Activated T-cell treated with anti-CD3 and anti-CD28 coated beads for 48 hours (primary cell): Measurements from ENCODE around the gene JARID2.

Experiments
- DNase-seq: peaks from one replicate; pipeline ENCODE4 v3.0.0-alpha.2; 2020; ENCODE audit warnings: low read depth

JARID2 gene

DNA sequence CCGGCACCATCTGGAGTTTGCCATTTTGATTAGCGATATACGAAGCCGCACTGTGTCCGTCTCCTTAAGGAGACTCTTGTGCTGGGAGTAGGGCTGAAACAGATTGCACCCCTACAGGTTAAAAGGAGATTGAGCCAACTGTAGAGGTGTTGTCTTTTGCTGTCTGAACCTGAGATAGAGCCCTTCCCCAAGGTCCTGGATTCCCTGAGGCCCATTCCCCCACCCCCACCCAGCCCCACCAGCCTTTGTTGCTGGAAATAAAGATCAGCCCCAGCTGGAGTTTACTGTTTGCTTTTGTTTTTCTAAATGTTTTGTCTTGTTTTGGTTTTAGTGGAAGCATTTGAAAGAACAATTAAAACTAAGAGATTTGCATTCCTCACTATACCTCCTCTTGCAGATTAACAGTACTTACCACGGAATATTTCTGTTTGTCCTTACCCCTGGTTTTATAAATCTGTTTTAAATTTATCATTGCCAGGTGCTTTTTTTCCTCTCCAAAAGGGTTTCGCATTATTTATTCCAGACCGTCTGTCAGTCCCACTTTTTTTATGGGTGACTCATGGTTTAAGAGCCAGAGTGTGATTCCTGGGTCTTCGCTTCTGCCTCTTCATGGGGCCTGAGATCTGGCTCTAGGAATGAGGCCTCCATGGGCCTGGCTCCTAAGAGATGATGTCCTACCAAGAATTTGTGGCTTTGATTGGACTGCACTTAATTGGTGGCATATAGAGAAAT is 247.7 kb downstream of the JARID2 start:
- no peak for DNase-seq

DNA sequence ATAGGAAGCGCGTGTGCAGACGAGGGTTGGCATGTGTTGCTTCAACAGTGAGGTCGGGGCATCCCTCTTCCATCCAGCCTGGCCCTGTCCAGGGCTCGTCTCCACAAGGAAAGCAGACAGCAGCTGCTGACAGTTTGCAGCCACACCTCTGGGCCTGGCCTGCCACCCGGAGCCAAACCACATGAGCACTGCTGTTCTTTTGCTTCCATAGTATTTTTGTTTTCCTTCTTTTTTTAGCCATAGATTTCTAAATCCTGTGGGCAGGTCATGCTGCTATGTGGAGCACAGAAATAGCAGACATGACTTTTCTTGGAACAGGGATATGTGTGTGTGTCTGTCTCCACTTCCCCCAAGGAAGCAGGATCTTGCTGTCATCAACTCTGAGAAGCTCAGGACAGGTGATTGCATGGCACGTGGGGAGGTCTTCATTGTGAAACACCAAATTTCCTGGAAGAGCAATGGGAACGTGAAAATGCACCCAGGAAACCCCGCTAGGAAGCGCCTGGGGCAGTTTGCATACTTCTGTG is 249.6 kb downstream of the JARID2 start:
- DNase-seq: no peak

DNA sequence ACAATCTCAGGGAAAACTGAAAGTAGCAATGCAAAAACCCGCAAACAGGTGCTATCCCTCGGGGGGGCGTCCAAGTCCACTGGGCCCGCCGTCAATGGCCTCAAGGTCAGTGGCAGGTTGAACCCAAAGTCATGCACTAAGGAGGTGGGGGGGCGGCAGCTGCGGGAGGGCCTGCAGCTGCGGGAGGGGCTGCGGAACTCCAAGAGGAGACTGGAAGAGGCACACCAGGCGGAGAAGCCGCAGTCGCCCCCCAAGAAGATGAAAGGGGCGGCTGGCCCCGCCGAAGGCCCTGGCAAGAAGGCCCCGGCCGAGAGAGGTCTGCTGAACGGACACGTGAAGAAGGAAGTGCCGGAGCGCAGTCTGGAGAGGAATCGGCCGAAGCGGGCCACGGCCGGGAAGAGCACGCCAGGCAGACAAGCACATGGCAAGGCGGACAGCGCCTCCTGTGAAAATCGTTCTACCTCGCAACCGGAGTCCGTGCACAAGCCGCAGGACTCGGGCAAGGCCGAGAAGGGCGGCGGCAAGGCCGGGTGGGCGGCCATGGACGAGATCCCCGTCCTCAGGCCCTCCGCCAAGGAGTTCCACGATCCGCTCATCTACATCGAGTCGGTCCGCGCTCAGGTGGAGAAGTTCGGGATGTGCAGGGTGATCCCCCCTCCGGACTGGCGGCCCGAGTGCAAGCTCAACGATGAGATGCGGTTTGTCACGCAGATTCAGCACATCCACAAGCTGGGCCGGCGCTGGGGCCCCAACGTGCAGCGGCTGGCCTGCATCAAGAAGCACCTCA is 250.7 kb downstream of the JARID2 start:
- no peak for DNase-seq

DNA sequence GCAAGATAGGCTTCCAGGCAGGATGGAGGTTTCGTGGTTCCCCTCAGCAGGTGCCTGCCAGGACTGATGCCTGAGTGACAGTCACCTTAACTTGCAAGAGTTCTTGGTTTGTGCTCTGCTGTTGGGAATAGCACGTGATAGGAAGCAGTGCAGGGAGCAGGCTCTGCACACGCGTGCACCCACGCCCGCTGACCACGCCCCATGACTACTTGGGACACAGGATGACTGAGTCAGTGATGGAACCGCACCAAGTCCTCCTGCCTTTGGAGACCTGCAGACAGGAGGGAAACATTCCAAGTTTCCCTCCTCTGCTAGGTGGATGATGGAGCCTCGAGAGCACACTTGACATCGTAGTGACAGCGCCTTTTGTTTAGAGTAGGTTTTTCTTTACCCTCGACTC is 252.8 kb downstream of the JARID2 start:
- no peak for DNase-seq

DNA sequence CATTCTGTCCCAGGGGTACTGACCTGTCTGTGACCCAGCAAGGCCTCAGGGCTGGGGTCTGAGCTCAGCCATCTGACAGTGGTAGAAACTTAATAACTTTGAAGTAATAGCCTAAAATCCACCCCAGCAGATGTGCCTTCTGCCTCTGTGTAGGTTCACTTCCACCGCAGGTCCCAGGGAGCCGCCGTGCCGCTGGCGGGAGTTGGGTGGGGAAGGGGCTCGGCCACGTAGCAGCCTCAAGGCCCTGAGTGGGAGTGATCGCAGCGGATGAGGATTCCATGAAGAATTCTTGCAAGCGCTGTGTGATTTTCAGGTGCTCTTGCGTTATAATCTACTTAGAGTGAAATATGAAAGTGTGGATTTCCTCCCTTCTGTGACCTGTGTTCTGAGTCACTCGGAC is 253.3 kb downstream of the JARID2 start:
- DNase-seq: no peak

DNA sequence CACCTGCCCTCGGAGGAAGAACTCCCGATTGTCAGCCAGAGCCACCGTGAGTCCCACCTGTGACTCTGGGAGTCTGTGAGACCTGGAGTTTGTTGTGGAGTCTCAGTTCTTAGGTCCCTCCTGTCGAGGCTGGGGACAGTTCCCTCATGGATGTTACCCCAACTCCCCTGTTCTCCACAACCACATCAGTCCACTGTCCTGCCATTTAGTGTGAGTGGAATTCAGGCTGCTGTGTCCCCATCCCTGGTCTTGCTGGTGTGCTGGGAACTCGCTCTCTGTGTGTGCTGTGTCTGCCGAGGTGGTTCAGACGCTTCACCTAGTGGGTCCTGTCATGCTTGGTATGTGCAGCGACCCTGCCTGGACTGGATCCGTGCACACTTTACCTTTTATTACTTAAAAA is 253.7 kb downstream of the JARID2 start:
- DNase-seq: no peak

GRCh38 chr6:15500078-15500740 is 254.3 kb downstream of the JARID2 start:
- DNase-seq: no peak

- DNase-seq: no peak
Measured at GRCh38 chr6:15500901-15501825, 255.3 kb downstream of the JARID2 start.

- no peak for DNase-seq
Measured at GRCh38 chr6:15501826-15502445, 256.1 kb downstream of the JARID2 start.

DNA sequence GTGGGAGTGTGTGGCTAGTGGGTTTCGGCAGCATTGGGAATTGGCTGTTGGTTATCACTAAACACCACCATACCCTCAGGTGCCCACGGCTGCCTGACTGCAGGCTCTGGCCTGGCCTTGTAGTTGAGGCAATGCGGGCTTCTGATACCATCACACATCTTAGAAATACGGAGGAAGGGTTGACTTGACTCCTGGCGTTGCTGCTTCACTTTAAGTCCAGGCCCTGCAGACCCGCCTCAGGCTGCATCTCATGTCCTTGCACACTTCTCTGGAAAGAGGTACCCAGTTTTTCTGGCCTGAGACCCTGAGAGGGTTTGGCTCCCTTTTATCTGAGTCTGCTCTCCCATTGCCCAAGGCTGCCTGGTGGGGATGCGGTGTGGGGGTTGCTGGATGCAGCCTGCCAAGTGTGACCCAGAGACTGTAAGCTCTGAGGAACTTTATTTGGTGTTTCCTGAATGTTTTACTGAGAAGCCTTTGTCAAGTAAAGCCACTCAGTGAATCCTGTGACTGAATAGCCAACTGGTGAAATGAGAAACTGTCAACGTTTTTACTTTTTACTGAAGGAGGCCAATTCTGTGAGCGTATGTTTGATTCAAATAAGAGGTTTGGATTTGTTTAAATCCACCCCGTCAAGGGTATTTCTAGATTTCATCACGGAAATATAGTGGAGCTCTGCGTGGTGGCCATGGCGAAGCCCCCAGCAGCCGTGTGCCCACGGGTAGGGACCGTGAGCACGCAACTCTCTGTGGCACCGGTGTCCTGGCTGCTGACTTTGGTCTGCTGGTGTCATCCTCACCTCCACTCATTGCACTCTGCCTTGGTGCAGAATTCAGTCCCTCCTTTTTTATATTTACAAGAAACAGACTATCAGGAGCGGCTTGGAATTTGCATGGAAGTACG is 256.8 kb downstream of the JARID2 start:
- DNase-seq: no peak

- no peak for DNase-seq
Measured at GRCh38 chr6:15503346-15503680, 257.4 kb downstream of the JARID2 start.

DNA sequence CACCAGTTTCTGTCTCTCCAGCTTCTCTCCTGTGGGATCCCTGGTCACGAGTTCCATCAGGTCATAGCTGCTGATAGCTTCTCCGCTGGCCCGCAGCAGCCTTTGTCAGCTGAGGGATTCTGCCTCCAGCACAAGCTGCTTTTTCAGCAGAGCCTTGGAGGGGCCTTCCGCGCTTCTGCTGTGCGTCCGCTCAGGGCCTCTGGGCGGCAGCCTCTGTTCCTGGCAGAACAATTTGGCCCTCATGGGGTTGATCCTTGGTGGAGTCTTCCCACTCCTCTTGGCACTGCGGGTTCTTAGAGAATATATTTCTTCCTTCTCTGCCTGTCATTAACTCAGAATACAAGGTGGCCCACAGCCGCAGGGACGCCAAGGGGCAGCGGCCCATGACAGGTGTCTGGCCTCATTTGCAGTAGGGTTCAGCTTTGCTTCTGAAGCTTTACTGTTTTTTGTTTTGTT is 258.2 kb downstream of the JARID2 start:
- DNase-seq: no peak

- no peak for DNase-seq
Measured at GRCh38 chr6:15504581-15505350, 258.9 kb downstream of the JARID2 start.

DNA sequence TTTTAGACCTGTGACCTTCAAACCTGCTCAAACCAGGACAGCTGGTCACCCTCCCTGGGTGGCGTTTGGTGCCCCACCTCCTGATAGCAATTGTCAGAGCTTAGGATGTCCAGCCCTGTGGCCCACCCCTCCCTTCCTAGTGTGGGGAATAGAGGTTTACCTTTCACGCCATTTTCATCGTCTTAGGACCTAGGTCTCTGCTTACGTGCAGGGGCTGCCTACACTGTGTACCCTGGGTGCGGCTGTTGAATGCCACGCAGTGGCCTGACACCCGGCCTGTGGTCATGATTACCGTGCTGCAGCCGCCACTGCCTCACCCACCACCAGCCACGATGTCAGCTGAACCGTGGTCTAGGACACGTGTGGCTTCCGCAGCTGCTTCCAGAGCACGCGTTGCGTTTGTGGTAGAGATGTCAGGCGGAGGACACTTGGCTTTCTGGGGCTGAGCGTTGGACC is 259.6 kb downstream of the JARID2 start:
- no peak for DNase-seq

- DNase-seq: no peak
Measured at GRCh38 chr6:15506066-15506465, 260.2 kb downstream of the JARID2 start.

DNA sequence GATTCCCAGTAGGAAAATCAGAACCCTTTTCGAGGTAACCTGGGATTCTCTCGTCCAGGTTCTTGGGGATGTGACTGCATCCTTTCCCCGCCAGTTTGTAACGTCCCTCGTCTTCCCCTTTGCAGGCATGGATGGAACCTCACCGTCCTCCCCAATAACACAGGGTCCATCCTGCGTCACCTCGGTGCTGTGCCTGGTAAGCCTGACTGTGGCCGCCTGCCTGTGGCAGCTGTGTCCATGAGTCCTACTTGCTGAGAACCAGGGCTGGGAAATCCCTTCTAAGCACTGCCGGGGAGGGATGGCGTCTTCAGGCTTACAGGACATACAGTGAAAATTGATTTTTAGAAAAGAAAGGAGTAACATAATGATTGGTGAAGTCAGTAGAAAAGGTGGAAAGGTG is 261.4 kb downstream of the JARID2 start:
- DNase-seq: no peak

- DNase-seq: no peak
Measured at GRCh38 chr6:15507746-15508145, 261.9 kb downstream of the JARID2 start.

DNA sequence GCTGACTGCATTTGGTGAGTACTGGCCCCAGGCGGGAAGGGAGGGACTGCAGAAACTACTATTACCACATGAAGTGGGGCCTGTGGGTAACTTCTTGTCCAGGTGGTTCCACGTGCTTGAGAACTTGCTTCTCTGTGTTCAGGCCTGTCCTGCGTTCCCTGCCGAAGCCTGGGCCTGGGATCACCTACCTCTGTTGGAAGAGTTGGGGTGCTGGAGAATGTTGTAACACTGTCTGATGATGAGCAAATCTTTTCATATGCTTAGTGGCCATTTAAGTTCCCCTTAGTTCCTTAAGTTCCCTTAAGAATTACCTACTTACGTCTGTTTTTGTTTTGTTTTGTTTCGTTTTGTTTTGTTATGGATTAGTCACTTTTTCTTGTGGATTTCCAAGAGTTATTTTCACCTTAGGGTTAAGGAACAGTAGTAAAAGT is 262.6 kb downstream of the JARID2 start:
- no peak for DNase-seq

DNA sequence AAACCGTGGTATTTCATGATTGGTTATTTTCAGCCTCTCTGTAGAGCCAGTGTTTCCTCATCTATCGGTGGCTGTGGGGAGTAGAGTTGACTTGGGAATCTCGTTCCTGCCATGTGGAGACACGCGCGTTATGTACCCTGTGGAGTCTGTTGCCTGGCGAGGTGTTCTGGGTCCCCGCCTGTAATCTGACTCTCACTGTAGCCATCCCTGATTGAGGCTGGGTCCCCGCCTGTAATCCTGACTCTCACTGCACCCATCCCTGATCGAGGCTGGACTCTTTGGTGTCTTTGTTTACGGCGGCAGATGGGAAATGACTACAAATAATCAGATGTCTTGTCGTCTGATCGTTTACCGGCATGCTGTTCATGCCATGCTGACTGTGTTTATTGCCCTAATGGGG is 263.1 kb downstream of the JARID2 start:
- no peak for DNase-seq
